T-helper 22 cell (primary cell): ENCODE results near the gene UPK3BL2.
"Not testable (repeated sequence)": the region's sequence is repeated elsewhere in the genome, so short reads cannot be mapped to it uniquely, and the experiment has no call there.

Experiments used
- DNase-seq: peaks from one replicate; pipeline ENCODE4 v3.0.0-alpha.2; 2020; ENCODE audit warnings: low read depth

Gene UPK3BL2

DNA sequence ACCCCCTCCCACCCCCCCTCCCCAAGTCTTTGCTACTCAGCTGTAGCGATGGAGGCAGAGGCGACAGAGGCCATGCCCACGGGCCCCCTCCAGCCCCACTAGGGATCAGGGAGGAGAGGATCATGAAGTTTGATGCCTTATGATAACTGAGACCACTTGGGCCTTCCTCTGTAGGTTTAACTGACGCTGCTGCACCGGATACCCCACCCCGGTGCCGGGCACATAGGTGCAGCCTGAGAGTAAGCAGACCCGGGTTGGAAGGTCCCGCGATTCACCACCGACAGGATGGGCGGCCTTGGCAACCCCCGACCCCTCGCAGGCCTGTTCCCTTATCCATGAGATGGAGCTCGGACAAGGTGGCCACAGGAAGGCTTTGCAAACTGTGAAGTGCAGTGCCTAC, 49.5 kb downstream of the UPK3BL2 start:
- not testable (repeated sequence) for DNase-seq

DNA sequence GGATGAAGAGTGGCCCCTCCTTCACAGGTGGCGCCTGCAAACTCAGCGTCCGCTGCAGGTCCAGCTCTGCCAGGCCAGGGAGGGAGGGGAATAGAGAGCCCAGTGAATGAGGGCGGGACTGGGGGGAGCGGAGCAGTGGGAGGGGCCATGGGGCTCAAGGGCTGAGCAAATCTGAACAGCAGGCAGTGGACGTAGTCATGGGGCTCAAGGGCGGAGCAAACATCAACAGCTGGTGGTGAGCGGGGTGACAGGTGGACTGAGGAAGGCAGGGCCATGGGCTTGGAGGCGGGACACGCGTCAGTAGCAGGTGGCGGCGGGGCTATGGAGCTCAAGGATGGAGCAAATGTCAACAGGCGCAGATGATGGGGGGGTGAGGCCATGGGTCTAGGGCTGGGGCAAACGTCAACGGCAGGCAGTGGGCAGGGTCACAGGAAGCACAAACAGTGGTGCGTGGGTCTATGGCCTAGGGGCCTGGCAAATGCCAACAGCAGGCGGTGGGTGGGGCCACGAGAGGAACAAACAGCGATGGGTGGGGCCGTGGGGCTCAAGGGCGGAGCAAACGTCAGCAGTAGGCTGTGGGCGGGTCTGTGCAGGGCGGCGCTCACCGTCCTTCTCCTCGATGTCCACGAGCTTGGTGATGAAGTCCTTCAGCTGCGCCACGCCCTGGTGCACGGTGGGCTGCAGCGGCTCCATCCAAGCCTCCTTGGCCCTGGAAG, 50.1 kb downstream of the UPK3BL2 start:
- DNase-seq = not testable (repeated sequence)

DNA sequence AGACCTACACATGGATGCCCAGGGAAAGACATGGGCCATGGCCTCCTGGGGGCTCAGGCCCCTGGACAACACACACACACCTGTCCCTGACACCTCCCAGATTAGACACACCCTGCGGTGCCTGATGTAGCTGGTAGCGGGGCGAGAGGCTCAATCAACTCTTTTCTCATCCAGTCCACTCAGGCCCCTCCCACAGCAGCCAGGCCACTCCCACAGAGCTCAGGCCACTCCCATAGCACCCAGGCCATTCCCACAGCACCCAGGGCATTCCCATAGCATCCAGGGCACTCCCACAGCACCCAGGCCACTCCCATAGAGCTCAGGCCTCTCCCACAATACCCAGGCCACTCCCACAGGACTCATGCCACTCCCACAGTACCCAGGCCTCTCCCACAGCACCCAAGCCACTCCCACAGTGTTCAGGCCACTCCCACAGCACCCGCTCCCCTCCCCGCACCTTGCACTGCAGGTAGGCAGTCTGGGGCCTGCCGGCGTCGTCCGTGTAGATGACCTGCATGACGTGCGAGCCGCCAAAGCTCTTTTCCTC, 52.9 kb downstream of the UPK3BL2 start:
- not testable (repeated sequence) for DNase-seq
